Astrocyte (in vitro differentiated cells and primary cell): ENCODE measurements around the gene ST3GAL6. TPM values are rescaled to one million over a fixed set of nuclear protein-coding genes. Genes with fewer than 3 reads are reported as not detected.

Source experiments
- DNase-seq: peaks from one replicate; pipeline ENCODE4 v3.0.0-alpha.2; 2010; ENCODE audit warnings: low read depth
- FAIRE-seq: peaks from 2 replicates; lab custom pipeline; 2011; peaks lifted over from hg19 to GRCh38; lab: Jason Lieb, UNC
- H2AFZ ChIP-seq: 2 replicates; pipeline ENCODE4 v1.6.0; 2012; ENCODE audit warnings: low read depth, low read length, inconsistent platforms
- H3K27ac ChIP-seq: 2 replicates; pipeline ENCODE4 v1.5.1; 2011; ENCODE audit warnings: low read depth, low read length, inconsistent platforms
- H3K27me3 ChIP-seq: 2 replicates; pipeline ENCODE4 v1.6.0; 2011; ENCODE audit warnings: low read length, inconsistent platforms; ENCODE audit not compliant: insufficient read depth
- H3K36me3 ChIP-seq: 2 replicates; pipeline ENCODE4 v1.5.1; 2011; ENCODE audit warnings: low read length, inconsistent platforms; ENCODE audit not compliant: insufficient read depth
- H3K4me1 ChIP-seq: 2 replicates; pipeline ENCODE4 v1.5.1; 2011; ENCODE audit warnings: low read length, inconsistent platforms; ENCODE audit not compliant: insufficient read depth
- H3K4me2 ChIP-seq: 2 replicates; pipeline ENCODE4 v1.6.0; 2012; ENCODE audit warnings: low read length, inconsistent platforms
- H3K4me3 ChIP-seq: 2 replicates; pipeline ENCODE4 v1.5.1; 2011; ENCODE audit warnings: low read depth, mild to moderate bottlenecking, low read length, inconsistent platforms; ENCODE audit not compliant: insufficient read depth
- H3K79me2 ChIP-seq: 2 replicates; pipeline ENCODE4 v1.6.0; 2012; ENCODE audit warnings: mild to moderate bottlenecking, low read length, inconsistent platforms; ENCODE audit not compliant: insufficient read depth
- H3K9ac ChIP-seq: 2 replicates; pipeline ENCODE4 v1.6.0; 2012; ENCODE audit warnings: mild to moderate bottlenecking, low read length, inconsistent platforms
- H3K9me3 ChIP-seq: 2 replicates; pipeline ENCODE4 v1.5.1; 2012; ENCODE audit warnings: low read depth, mild to moderate bottlenecking, low read length, inconsistent platforms; ENCODE audit not compliant: insufficient read depth
- H4K20me1 ChIP-seq: 2 replicates; pipeline ENCODE4 v1.6.0; 2012; ENCODE audit warnings: low read length, inconsistent platforms; ENCODE audit not compliant: insufficient read depth
- H3K27ac Mint-ChIP-seq: one replicate; pipeline ENCODE4 v1.8.0; 2021; ENCODE audit warnings: mild to moderate bottlenecking, mixed read lengths; ENCODE audit not compliant: unreplicated experiment
- H3K27me3 Mint-ChIP-seq: one replicate; pipeline ENCODE4 v1.8.0; 2021; ENCODE audit warnings: low read depth, mixed read lengths; ENCODE audit not compliant: unreplicated experiment
- H3K36me3 Mint-ChIP-seq: one replicate; pipeline ENCODE4 v1.8.0; 2021; ENCODE audit warnings: low read depth, mixed read lengths; ENCODE audit not compliant: unreplicated experiment
- H3K4me1 Mint-ChIP-seq: one replicate; pipeline ENCODE4 v1.8.0; 2021; ENCODE audit warnings: low read depth, mixed read lengths; ENCODE audit not compliant: unreplicated experiment
- H3K4me3 Mint-ChIP-seq: one replicate; pipeline ENCODE4 v1.8.0; 2021; ENCODE audit warnings: mild to moderate bottlenecking, moderate library complexity, mixed read lengths; ENCODE audit not compliant: unreplicated experiment
- H3K9me3 Mint-ChIP-seq: one replicate; pipeline ENCODE4 v1.8.0; 2021; ENCODE audit warnings: mild to moderate bottlenecking, mixed read lengths; ENCODE audit not compliant: unreplicated experiment
- EZH2 ChIP-seq: IDR thresholded peaks from 2 replicates; pipeline ENCODE4 v1.6.1; 2012; ENCODE audit warnings: mild to moderate bottlenecking, low read length, inconsistent platforms; ENCODE audit not compliant: insufficient read depth
- total RNA-seq: library from RNA; stranded (reverse); gene quantifications from 2 replicates; pipeline ENCODE4 v1.2.1, GENCODE V29; 2021
- TF ChIP-seq, protein P1 (sequence below): IDR thresholded peaks from 2 replicates; pipeline ENCODE4 v1.5.1; 2011; ENCODE audit warnings: low read depth, mild to moderate bottlenecking, inconsistent platforms, low read length, moderate library complexity; ENCODE audit not compliant: insufficient read depth

The ST3GAL6 gene
- total RNA-seq, 1 donor from 2014 or later = 4.8 TPM

DNA sequence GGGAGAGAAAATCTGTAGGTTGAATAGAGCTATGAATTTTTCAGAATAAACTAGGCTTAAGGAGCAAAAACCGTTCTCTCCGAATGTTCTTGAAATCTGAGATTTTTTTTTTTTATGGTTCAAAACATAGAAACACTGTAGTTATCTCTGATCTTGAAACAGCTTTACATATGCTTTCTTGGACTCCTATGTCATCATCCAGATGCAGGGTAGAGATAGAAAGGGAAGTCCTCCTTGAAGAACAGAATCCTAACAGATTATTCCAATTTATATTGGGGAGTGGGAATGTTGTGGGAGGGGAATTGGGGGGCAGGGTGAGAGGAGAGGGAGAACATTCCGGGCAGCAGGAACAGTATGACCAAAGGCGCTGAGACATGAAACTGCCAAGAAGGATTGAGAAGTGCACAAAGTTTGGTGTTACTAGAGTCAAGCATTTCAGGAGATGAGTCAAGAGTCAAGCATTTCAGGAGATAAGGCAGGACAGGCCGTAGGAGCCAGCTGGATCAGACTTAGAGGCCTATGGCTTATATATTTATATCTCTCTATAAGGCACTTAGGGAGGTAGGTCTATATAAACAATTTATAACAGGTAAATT, 21.9 kb upstream of the ST3GAL6 start:
- H3K9me3 Mint-ChIP-seq = no peaks in the 10 kb centered on the region

DNA sequence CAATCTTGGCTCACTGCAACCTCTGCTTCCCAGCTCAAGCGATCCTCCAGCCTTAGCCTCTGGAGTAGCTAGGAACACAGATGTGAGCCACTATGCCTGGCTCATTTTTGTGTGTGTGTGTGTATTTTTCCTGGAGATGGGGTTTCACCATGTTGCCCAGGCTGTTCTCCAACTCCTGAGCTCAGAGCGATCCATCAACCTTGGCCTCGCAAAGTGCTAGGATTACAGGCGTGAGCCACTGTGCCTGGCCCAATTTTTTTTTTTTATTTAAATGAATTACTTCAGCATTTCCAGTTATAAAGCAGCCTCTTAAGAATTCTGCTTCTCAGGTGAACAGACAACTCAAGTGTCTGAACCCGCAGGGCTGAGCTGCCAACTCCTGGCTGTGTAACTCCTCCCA, 20.1 kb upstream of the ST3GAL6 start:
- no peak overlapping the region for H3K27ac Mint-ChIP-seq
- no peak for FAIRE-seq

More for the DNA sequence above, 21.9 kb upstream of the ST3GAL6 start:
- H3K36me3 Mint-ChIP-seq = peaks cover 3% of the 10 kb centered on the region
- peak; percentile 61 for DNase-seq
- Histone ChIP-seq H3K36me3 (no peaks in the 10 kb centered on the region), H3K4me1 (no peaks in the 10 kb centered on the region), H3K27me3 (no peaks in the 10 kb centered on the region), H3K9me3 (no peaks in the 10 kb centered on the region), H3K79me2 (no peaks in the 10 kb centered on the region), H4K20me1 (no peaks in the 10 kb centered on the region), H3K9ac (no peak overlapping the region), H2AFZ (no peak overlapping the region), H3K4me3 (no peak overlapping the region), H3K27ac (no peak overlapping the region), H3K4me2 (peak overlapping the region; percentile 15)
- peak overlapping the region; percentile 75 for H3K27ac Mint-ChIP-seq
- no peak for FAIRE-seq
- H3K27me3 Mint-ChIP-seq = no peaks in the 10 kb centered on the region
- no peak overlapping the region for H3K4me3 Mint-ChIP-seq
- H3K4me1 Mint-ChIP-seq = peaks cover 27% of the 10 kb centered on the region
- TF ChIP-seq, protein P1, sequence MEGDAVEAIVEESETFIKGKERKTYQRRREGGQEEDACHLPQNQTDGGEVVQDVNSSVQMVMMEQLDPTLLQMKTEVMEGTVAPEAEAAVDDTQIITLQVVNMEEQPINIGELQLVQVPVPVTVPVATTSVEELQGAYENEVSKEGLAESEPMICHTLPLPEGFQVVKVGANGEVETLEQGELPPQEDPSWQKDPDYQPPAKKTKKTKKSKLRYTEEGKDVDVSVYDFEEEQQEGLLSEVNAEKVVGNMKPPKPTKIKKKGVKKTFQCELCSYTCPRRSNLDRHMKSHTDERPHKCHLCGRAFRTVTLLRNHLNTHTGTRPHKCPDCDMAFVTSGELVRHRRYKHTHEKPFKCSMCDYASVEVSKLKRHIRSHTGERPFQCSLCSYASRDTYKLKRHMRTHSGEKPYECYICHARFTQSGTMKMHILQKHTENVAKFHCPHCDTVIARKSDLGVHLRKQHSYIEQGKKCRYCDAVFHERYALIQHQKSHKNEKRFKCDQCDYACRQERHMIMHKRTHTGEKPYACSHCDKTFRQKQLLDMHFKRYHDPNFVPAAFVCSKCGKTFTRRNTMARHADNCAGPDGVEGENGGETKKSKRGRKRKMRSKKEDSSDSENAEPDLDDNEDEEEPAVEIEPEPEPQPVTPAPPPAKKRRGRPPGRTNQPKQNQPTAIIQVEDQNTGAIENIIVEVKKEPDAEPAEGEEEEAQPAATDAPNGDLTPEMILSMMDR = no peak
- no peak for TF ChIP-seq EZH2

DNA sequence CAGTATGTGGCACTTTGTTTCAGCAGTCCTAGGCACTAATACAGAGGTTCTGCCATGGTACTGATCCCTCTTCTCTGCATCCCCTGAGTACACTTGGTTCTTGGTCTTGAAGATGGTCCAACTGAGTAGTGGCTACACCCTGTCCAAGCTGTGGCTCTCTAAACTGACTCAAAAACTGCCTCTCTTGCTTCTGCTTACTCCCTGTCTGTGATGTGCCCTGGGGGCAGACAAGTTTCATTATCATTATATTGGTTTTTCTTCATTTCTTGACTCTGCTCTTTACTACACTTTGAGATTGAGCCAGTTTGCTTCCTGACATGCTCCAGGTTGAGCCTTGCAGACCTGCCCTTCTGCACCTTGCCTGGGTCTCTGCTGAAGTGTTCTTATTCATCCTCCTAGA, 18.9 kb upstream of the ST3GAL6 start:
- peaks cover 3% of the 10 kb centered on the region for H3K36me3 Mint-ChIP-seq
- H3K4me3 ChIP-seq = no peak overlapping the region
- H3K79me2 ChIP-seq = no peaks in the 10 kb centered on the region
- H3K27ac ChIP-seq = no peak overlapping the region
- no peak for DNase-seq
- no peak overlapping the region for H3K4me2 ChIP-seq
- H3K36me3 ChIP-seq = no peaks in the 10 kb centered on the region
- H3K27ac Mint-ChIP-seq = no peak overlapping the region
- H3K9ac ChIP-seq = no peak overlapping the region
- H2AFZ ChIP-seq = no peak overlapping the region
- H3K27me3 ChIP-seq = no peaks in the 10 kb centered on the region
- H3K9me3 Mint-ChIP-seq = no peaks in the 10 kb centered on the region
- peaks cover 27% of the 10 kb centered on the region for H3K4me1 Mint-ChIP-seq
- no peak for TF ChIP-seq EZH2
- TF ChIP-seq, protein P1 = no peak
- no peaks in the 10 kb centered on the region for H3K27me3 Mint-ChIP-seq
- no peaks in the 10 kb centered on the region for H3K9me3 ChIP-seq
- H3K4me3 Mint-ChIP-seq = no peak overlapping the region
- peaks cover 5% of the 10 kb centered on the region for H3K4me1 ChIP-seq
- FAIRE-seq = no peak
- no peaks in the 10 kb centered on the region for H4K20me1 ChIP-seq

More for the DNA sequence above, 20.1 kb upstream of the ST3GAL6 start:
- Mint-ChIP-seq H3K9me3 (no peaks in the 10 kb centered on the region), H3K4me3 (no peak overlapping the region), H3K27me3 (no peaks in the 10 kb centered on the region), H3K36me3 (peaks cover 3% of the 10 kb centered on the region), H3K4me1 (peaks cover 28% of the 10 kb centered on the region)
- Histone ChIP-seq H4K20me1 (no peaks in the 10 kb centered on the region), H3K36me3 (no peaks in the 10 kb centered on the region), H2AFZ (no peak overlapping the region), H3K27ac (no peak overlapping the region), H3K79me2 (no peaks in the 10 kb centered on the region), H3K4me2 (no peak overlapping the region), H3K27me3 (no peaks in the 10 kb centered on the region), H3K4me3 (no peak overlapping the region), H3K4me1 (peaks cover 5% of the 10 kb centered on the region), H3K9ac (no peak overlapping the region), H3K9me3 (no peaks in the 10 kb centered on the region)
- TF ChIP-seq EZH2 = no peak
- TF ChIP-seq, protein P1 = no peak
- DNase-seq = no peak
